NK-92 (cell line): ENCODE measurements around the gene ZMYND19.
"Not testable (repeated sequence)": the region's sequence is repeated elsewhere in the genome, so short reads cannot be mapped to it uniquely, and the experiment has no call there.

Source experiments
- DNase-seq: peaks from one replicate; lab custom pipeline; 2025; ENCODE audit not compliant: unreplicated experiment; lab: John Stamatoyannopoulos, UW

The ZMYND19 gene

DNA sequence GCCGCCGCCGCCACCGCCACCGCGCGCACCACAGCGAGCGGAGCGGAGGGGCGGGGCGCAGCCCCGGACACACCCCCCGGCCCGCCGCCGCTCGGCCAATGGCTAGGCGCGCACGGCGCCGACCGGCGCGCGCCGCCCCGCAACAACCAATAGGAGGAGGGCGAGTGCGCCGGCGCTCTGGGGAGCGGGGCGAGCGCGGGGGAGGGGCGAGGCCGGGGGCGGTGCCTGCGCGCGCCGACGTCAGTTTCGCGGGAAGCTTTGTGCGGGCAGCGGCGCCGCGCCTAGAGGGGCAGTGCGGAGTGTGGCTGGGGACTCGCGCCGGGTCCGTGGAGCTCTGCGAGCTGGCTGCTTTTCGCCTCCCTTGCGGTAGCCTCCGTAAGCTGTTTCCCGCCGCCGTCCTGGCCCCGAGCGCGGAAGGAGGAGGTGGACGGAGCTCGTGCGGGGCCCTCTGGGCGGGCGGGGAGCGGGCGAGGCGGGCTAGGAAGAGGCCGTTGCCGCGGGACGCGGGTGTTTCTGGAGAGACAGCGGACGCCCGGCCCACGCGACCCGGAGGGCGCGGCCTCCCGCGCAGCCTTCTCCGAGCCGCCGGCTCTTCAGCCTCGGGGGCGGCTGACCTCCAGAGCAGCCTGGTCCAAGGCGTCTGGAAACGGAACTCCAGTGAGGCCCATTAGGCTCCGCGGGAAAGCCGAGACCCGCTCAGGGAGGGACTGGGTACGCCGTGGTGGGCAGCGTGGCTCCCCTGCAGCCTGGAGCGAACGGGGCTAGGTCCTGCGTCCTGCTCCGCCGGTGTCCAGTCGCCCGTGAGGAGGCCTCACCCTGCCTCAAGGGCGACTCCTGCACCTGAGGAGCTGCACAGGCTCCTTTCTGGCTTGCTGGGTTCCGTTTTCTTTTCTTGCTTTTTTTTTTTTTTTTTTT lies at the start of gene ZMYND19:
Gene ZMYND19 (minus strand): TSS at position 44 of the 915 bp plus-strand sequence. CDS start 249 bp downstream, outside the sequence.
- no peak for DNase-seq

DNA sequence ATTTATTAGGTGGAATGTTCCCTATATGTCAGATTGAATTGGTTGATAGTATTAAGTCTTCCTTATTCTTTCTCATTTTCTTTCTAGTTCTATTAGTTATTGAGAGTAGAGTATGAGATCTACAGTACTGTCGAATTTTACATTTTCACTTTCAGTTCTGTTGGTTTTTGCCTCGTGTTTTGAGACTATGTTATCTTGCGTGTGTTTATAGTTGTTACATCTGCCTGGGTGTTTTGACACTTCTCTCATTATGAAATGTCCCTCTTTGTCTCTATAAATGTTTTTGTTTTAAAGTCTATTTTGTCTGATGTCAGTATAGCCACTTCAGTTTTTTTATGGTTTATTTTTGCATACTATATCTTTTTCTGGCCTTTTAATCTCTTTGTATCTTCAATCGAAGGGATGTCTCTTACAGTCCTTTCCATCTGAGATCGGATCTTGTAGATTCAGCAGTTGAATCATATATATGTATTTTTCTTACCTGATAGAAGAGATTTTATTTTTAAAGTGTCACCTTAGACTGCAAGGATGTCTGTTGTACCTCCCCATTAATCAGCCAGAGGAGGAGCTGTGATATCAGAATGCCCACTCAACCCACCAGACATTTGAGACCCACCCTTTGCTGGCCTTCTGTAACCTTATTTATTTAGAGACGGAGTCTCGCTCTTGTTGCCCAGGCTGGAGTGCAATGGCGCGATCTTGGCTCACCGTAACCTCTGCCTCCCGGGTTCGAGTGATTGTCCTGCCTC lies 49.2 kb upstream of the ZMYND19 start:
- no peak for DNase-seq

DNA sequence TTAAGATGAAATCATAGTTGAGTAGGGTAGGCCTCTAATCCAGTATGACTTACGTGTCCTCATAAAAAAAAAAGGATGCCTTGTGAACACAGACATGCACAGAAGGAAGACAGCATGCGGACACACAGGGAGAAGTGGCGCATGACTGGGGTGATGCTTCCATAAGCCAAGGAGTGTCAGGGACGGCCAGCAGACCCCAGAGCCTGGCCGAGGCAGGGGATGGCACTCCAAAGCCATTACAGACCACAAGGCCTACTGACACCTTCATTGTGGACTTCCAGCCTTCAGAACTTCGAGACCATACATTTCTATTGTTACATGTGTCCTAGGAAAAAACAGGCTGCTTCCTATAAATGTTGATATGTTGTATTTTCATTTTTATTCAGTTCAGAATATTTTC lies 48.4 kb upstream of the ZMYND19 start:
- no peak for DNase-seq

GRCh38 chr9:137634016-137634415 lies 43.7 kb upstream of the ZMYND19 start:
- DNase-seq = no peak

- no peak for DNase-seq
These were observed 42.2 kb upstream of the ZMYND19 start for GRCh38 chr9:137632230-137633161.

- DNase-seq = no peak
These were observed 41.3 kb upstream of the ZMYND19 start for GRCh38 chr9:137631345-137632229.

DNA sequence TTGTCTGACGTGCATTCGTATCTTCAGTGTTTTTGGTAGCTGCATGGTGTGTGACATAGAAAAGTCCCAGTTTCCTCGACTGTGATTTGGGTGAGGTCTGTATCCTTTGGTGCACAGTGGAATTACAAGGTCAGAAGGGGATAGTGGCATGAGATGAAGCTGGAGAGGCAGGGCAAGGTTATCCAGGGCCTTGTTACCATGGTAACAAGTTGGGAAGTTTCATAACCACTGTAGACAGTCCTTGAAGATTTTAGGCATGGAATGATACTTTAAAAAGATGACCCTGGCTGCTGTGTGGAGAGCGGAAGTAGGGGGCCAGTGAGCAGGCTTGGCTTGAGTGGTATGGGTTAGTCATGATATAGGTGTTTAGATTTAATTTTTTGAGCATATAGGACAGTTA lies 40.4 kb upstream of the ZMYND19 start:
- DNase-seq = no peak

GRCh38 chr9:137630126-137630525 lies 39.8 kb upstream of the ZMYND19 start:
- DNase-seq = no peak

GRCh38 chr9:137627406-137627805 lies 37.1 kb upstream of the ZMYND19 start:
- not testable (repeated sequence) for DNase-seq

GRCh38 chr9:137626464-137626863 lies 36.2 kb upstream of the ZMYND19 start:
- no peak for DNase-seq

- DNase-seq = not testable (repeated sequence)
These were observed 31.9 kb upstream of the ZMYND19 start for GRCh38 chr9:137622211-137622610.

DNA sequence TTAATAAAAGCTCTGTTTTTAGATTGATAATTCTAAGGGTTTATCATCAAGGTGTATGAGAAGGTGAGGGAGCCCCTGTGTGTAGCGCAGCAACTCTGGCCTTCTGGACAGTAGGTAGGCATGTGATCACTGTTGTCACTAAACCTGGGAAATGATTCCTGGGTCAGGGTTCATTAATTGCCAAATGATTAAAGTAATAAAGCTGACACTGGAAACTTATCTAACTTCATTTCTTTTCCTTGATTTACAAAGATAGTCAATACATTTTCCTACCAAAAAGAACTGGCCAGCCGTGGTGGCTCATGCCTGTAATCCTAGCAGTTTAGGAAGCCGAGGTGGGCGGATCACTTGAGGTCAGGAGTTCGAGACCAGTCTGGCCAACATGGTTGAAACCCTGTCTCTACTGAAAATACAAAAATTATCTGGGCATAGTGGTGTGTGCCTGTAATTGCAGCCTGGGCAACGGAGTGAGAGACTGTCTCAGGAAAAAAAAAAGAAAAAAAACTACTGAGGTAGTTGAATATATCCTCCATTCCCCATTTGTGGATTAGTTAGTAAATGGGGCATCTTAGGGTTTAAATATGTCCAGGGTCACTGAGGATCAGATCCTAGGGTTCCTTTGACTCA lies 30.9 kb upstream of the ZMYND19 start:
- no peak for DNase-seq

DNA sequence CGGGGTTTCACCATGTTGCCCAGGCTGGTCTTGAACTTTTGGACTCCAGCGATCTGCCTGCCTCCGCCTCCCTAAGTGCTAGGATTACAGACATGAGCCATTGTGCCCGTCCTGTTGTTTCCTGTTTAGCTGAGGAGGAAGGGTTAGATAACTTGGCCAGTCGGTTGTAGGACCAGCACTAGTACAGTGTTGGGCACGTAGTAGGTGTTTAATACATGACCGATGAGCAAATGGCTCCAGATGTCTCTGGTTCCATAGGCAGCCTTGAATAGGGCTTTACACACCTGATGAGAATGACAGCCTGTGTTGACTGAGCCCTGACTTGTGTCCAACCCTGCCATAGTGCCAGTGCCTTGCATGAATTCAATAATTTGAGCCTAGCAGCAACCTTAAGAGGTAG lies 30.3 kb upstream of the ZMYND19 start:
- DNase-seq = no peak

GRCh38 chr9:137620048-137620405 lies 29.7 kb upstream of the ZMYND19 start:
- no peak for DNase-seq

DNA sequence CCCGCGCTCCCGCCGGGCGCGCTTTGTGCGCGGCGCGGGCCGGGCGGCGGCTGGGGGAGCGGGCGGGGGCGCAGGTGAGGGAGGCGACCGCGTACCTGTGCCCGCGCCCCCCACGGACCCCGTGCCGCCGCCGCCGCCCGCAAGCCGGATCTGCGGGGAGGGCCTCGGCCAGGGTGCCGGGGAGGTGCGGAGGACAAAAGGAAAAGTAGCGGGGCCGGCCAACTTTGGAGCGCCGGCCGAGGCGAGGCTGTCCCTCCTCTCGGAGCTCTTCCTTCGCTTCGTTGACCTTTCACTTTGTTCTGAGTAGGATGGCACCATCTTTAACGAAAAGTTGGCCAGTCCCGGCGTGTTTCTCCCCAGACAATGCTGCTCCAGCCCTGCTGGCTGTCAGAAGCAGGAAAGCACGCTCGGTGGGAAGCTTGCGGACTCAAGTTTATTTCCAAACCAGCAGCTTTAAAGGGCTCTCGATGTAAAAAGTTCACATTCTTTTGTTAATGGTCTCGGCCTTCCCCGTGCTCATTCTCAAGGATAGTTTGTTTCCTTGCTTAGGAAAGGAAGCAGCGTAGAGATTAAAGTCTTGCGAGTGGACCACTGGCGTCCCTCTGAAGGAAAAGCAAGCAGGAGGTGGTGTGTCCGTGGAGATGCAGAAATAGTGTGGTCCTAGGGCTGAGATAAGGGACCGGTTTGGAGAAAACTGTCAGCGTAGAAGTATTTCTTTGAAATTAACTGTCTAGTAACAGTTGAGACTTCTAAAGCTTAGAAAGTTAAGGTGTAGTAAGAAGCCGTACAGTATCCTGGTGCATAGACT lies 29.1 kb upstream of the ZMYND19 start:
- DNase-seq = no peak

GRCh38 chr9:137618105-137619067 lies 28.1 kb upstream of the ZMYND19 start, which contains the start of gene EHMT1:
Gene EHMT1, plus strand, starts transcription at chr9:137619005. Its CDS starts 24 bp downstream, at chr9:137619029.
- DNase-seq = peak; percentile 49

GRCh38 chr9:137615387-137615871 lies 25.1 kb upstream of the ZMYND19 start:
- no peak for DNase-seq
